Measurements from ENCODE around the gene CHD9. TPM values are rescaled to one million over a fixed set of nuclear protein-coding genes. Genes with fewer than 3 reads are reported as not detected.
A peak's percentile ranks its signal among the peaks of the same experiment; 100 is the strongest.

The CHD9 gene
- total RNA-seq, 1 experiment from 2014 or later, result 14.6 TPM

- DNase-seq (ENCODE audit: low read depth), result no peak
These were observed 74.7 kb downstream of the CHD9 start for GRCh38 chr16:53129281-53130158.

- DNase-seq (ENCODE audit: low read depth), result peak; percentile 94
These were observed 75.6 kb downstream of the CHD9 start for GRCh38 chr16:53130159-53131049.

DNA sequence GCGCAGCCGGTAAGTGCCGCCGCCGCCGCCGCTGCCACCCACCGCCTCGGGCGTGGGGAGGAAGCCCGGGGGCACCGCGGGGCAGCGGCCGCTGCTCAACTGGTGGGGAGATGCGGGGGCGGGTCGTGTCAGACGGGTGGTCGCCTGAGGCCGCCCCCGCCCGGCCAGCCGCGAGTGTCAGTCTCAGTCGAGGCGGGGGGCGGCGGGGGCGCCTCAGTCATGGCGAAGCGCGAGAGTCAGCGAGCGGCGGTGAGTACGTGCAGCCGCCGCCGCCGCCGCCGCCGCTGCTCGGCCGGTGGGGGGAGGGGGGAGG, 76.2 kb downstream of the CHD9 start:
- DNase-seq (ENCODE audit: low read depth), result no peak

- peak; percentile 51 for DNase-seq (ENCODE audit: low read depth)
These were observed 76.7 kb downstream of the CHD9 start for GRCh38 chr16:53131363-53132071.

GRCh38 chr16:53132406-53132805, 77.6 kb downstream of the CHD9 start:
- DNase-seq (ENCODE audit: low read depth), result no peak

GRCh38 chr16:53135329-53135728, 80.5 kb downstream of the CHD9 start:
- no peak for DNase-seq (ENCODE audit: low read depth)

- peak; percentile 2 for DNase-seq (ENCODE audit: low read depth)
These were observed 88.2 kb downstream of the CHD9 start for GRCh38 chr16:53142823-53143568.

- no peak for DNase-seq (ENCODE audit: low read depth)
These were observed 92.8 kb downstream of the CHD9 start for GRCh38 chr16:53147500-53148065.

DNA sequence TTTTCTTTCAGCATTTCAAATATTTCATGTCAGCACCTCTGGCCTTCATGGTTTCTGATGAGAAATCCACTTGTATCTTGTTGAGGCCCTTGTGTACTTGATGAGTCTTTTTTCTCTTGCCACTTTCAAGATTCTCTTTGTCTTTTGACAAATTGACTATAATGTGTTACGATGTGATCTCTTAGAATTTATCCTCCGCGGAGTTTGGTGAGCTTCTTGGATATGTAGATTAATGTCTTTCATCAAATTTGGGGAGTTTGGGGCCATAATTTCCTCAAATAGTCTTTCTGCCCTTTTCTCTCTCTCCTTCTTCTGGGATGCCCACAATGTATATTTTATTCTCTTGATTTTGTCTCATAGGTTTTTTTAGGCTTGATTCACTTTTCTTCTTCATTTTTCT, 96.0 kb downstream of the CHD9 start:
- no peak for DNase-seq (ENCODE audit: low read depth)

DNA sequence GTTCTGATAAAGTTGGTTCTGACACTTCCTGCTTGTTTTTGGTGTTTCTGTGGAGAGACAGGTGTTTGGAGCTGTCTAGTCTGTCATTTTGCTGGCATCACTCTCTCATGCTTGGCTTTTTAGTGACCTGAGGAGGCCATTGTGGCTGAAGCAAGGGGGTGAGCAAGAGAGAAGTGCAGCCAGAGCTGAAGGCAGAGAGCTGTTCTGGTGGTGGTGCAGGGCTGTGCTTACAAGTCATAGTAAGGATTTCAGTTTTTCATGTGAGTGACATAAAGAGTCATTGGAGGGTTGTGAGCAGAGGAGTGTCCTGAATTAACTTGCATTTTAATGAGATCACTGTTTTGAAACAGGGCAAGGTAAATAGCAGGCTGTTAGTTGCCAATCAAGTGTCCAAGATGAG, 97.5 kb downstream of the CHD9 start:
- DNase-seq (ENCODE audit: low read depth), result no peak

DNA sequence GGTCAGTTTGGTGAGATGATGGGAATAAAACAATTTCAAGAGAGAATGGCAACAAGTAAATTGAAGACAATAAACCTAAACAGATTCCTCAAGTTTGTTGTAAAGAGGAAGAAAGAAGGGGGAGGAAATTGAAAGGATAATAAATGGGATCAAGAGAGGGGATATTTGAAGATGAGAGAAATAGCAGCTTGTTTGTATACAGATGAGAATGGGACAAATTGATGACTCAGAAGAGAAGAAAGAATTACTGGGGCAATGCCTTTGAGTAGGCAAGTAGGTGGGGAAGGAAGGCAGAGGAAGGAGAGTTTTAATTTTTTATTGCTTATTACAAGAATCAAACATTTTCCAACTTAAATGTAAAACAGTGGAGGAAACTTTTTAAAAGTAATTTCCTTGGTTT, 98.3 kb downstream of the CHD9 start:
- DNase-seq (ENCODE audit: low read depth), result no peak

DNA sequence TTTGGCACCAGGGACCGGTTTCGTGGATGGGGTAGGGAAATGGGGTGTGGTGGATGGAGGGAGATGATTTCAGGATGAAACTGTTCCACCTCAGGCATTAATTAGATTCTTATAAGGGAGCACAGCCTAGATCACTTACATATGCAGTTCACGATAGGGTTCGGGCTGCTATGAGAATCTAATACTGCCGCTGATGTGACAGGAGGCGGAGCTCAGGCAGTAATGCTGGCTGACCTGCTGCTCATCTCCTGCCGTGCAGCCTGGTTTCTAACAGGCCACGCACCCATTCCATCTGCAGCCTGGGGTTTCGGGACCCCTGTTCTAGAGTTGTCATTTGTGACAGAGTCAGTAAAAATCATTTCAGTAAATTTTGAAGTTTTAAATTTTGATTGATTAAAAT, 99.7 kb downstream of the CHD9 start:
- DNase-seq (ENCODE audit: low read depth), result no peak

- DNase-seq (ENCODE audit: low read depth), result no peak
These were observed 101.7 kb downstream of the CHD9 start for GRCh38 chr16:53156516-53156915.

DNA sequence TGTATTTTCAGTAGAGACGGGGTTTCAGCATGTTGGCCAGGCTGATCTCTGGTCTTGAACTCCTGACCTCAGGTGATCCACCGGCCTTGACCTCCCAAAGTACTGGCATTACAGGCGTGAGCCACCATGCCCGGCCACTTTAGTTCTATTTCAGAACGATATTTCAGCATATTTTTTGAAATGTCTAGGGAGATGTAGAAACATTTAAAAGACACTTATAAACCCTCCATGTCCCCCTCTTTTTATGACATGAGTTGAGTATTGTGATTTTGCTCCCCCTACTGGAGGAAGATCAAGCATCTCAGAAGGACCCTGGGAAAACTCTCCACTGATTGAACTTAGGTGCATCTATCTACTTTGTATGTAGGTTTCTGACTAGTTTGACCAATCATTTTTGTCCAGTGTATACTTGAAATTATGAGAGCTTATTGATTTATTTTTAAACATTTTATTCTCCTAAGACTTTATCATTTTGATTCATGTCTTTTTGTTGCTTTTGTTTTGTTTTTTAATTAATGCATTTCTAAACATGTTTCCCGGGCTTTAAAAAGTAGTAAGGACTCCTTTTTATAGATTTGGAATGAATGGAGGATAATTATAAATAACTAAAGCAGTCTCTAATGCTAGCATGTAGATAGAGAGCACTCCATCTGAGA, 105.1 kb downstream of the CHD9 start:
- DNase-seq (ENCODE audit: low read depth), result peak; percentile 32

GRCh38 chr16:53166099-53166498, 111.3 kb downstream of the CHD9 start:
- DNase-seq (ENCODE audit: low read depth), result no peak

DNA sequence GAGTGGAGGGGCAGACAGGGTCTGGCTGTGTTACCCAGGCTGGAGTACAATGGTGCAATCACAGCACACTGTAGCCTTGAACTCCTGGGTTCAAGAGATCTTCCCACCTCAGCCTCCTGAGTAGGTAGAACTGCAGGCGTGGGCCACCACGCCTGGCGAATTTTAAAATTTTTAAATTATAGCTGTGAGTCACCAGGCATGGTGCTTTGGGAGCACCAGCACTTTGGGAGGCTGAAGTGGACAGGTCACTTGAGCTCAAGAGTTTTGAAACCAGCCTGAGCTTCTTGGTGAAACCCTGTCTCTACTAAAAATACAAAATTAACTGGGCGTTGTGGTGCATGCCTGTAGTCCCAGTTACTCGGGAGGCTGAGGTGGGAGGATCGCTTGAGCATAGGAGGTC, 114.0 kb downstream of the CHD9 start:
- no peak for DNase-seq (ENCODE audit: low read depth)

- no peak for DNase-seq (ENCODE audit: low read depth)
These were observed 117.7 kb downstream of the CHD9 start for GRCh38 chr16:53172517-53172916.

DNA sequence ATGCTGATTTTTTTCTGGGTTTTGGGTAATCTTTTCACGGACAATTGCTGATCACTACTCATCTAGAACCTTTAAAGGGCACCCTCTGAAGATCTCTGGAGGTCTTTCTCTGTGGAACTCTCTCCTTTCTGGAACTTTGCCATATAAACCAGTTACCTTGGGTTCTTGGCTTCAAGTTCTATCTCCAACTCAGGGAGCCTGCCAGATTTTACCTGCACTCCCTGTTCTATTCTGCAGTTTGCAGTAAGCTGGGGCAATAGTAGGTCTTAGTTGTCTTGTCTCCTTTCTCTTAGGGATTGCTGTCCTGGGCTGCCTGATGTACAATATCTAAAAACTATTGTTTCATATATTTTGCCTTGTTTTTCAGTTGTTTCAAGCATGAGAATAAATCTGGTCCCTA, 120.3 kb downstream of the CHD9 start:
- no peak for DNase-seq (ENCODE audit: low read depth)

DNA sequence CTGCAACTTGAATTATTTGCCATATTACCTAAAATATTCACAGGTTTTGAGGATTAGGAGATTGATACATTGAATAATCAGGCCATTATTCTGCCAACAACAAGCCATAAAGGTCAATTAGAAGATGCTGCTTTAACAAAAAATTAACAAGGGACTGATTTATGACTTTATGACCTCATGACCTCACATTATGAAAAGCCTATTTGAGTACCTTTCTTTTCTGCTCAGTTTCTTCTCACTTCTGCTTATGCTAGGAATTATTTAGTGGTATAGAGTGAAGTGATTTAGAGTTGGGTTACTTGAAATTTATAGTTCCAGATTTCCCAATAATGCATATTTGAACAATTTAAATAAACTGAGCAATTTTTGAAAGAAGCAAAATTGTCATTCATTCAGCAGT, 121.6 kb downstream of the CHD9 start:
- no peak for DNase-seq (ENCODE audit: low read depth)

DNA sequence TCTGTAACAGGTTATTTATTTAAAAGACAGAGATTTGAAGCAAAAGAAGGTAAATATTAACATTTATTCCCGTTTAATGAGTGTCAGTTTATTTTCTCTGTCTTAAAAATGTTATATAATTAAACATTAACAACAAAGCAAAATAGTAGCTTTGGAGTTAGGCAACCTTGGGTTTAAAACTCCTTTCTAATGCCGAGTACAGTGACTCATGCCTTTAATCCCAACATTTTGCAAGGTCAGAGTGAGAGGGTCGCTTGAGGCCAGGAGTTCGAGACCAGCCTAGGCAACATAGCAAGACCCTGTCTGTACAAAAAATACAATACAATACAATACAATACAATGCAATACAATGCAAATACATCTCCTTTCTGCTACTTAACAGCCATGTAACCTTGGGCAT, 128.7 kb downstream of the CHD9 start:
- no peak for DNase-seq (ENCODE audit: low read depth)
